SHP77 treated with DMSO at 0.1 percent for 48 hours (cell line): Measurements from ENCODE around the gene EVX1.

Experiments used
- DNase-seq: peaks from one replicate; lab custom pipeline; 2025; lab: John Stamatoyannopoulos, UW

The EVX1 gene

DNA sequence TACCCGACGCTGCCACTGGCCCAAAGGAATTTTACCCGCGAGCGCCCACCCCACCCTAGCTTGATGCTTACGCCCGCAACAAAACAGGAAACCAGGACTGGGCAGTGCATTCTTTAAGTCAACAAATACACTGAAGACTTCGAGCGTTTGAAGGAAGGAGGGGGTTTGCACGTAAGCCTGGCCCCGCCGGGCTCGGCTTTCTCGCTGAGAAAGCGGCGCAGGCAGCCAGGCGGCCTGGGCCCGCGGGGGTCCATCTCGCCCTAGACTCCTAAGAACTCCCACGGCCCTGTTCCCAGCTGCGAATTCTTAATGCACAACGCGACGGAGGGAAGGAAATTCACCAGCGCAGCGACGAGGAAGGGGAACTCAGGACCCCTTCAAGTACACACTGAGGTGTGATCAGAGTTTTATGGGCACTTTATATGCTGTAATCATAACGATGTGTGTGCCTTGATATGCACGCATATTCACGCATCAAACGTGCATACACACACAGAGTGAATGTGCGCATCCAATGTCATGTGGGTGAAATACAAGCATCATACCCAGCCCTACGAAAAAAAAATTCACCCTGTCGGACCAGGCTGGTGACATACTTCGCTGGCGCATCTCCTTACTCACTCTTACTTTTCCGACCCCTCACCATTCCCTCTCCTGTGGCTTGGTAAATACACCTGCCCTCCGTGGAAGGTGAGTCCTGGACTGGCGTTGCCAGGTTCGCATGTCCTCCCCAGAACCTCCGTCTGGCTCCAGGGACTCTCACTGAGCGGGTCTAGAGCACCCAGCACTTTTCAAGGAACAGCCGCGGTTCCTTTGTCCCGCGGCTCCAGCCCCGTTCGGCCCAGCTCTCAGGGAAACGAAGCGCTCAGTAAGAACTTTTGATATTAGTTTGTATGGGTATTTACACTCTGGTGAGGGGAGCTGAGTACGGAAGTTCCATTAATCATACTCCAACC, 37.0 kb upstream of the EVX1 start:
- DNase-seq: no peak

DNA sequence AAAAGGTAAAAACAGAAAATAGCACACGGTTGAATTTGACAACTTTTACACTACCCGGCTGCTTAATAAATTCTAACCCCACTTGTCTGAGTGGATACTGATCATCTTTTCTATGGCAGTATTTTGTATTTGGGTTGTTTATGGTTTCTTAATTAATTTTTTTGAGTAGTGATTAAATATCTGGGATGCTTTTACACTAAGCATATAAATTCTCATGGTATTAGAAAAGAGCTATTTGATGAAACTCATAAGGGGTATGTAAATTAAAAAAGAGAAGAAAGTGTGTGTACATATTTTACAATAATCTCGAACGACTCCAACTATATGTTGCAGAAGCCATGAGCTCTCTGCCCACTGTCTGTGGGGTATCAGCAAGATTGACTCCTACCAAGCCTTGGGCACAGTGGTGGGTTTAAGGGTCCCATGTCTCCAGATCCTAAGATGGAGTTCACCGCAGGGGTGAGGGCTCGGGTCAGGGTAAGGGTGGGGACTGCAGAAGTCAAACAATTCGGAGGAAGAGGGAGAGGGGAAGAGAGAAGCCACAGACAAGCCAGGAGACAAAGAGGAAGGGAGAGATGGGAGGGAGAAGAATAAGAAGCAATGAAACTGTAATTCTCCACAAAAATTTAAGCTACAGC, 35.1 kb upstream of the EVX1 start:
- DNase-seq: no peak

DNA sequence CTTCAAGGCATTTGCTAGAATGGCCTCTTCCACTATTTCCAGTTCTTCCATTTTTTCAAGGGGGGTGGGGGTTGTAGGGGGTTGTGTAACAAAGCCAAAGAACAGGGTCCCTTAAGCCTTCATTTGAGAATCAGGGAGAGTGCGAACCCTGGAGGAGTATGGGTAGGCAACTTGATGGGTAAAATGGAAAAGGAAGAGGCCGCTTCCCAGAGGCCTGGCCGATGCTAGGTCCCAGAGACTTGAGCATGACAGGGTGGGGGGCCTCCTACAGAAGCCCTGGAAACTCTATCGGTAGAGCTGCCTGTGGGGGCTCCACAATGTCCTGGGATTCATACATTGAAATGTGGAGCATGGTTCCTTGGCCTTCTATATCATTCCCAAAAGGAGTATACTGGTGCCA, 33.6 kb upstream of the EVX1 start:
- no peak for DNase-seq

DNA sequence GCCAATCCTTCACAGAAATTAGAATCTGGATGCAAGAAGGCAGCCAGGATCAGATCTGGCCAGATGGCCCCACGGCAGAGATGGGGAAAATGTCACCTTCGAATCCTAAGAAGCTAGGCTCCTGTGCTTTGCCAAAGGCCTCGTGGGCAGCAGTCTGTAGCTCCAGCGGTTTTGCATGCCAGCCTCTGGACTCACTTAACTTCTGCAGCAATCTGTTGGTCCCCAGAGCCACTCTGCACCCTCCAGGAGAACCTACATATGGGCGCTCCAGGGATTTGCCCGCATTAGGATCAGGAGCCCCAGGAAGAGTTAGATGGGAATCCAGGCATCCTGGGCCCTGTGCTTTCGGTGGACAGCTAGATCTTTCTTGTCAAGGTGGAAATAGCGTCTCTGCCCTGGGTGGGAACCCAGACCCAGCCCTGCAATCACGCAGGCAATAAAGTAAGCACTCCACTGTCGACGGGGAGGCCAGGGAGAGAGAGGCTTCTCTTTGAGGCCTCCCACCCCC, 32.6 kb upstream of the EVX1 start:
- DNase-seq: no peak

DNA sequence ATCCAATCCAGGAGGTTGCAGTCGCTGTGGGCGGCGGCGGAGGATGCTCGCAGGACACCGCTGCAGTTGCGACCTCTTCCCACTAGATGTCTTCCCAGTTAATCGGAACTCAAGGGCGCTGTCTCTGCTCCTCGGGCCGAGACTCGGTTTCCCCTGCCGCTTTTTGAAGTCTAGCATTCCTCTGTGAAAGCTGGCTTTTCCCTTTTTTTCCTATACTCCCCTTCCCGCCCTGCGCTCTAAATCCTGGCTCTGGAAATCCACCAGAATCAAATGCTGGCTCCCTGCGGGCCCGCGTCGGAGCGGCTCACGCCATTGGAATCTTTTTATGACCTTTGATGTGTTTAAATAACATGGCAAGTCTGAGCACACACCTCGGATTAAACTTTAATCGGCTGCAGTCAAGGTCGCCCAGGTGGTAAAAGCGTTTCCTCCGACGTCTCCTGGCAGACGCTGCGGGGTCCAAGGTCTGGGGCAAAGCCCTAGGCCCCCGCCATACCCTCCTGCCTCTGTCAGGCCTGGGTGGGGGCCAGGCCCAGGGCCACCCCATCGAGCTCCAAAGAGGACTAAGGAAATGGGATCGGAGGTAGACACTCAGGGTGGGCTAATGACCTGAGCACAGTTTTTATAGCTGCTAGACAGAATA, 32.0 kb upstream of the EVX1 start:
- peak; percentile 21 for DNase-seq

DNA sequence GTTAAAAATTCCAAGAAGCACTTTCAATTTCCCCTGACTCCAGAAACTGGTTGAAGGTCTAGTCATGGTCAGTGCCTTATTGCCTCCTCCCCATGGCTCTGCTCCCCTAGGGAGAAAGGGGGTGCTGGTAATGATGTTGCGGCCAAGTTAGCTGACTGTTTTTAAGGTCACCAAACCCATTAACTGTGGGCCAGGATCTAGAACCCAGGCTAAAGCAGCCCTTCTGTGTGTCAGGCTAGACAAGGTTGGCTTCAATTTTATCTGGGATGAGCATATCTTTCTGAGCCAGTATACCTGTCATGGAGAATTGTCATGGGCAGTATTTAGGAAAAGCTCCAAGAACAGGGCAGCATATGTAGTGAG, 31.5 kb upstream of the EVX1 start:
- no peak for DNase-seq

DNA sequence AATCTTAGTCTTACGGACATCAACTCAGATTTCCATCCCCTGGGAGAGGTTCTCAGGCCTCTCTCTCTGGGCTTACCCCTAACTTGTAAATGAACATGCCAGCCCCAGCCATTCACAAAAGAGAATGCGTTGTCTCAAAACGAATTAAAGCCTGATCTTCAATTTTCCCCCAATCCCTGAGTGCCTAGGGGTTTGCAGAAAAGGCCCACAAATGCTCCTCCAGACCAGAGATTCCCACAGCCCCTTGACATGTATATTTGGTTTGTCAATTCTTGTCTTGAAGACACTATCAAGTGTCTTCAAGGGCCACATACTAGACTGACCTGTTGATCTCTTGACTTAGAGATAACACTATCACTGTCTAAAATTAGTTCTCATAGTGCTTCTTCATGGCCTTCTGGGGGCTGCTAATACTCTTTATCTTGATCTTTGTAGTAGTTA, 30.8 kb upstream of the EVX1 start:
- no peak for DNase-seq

DNA sequence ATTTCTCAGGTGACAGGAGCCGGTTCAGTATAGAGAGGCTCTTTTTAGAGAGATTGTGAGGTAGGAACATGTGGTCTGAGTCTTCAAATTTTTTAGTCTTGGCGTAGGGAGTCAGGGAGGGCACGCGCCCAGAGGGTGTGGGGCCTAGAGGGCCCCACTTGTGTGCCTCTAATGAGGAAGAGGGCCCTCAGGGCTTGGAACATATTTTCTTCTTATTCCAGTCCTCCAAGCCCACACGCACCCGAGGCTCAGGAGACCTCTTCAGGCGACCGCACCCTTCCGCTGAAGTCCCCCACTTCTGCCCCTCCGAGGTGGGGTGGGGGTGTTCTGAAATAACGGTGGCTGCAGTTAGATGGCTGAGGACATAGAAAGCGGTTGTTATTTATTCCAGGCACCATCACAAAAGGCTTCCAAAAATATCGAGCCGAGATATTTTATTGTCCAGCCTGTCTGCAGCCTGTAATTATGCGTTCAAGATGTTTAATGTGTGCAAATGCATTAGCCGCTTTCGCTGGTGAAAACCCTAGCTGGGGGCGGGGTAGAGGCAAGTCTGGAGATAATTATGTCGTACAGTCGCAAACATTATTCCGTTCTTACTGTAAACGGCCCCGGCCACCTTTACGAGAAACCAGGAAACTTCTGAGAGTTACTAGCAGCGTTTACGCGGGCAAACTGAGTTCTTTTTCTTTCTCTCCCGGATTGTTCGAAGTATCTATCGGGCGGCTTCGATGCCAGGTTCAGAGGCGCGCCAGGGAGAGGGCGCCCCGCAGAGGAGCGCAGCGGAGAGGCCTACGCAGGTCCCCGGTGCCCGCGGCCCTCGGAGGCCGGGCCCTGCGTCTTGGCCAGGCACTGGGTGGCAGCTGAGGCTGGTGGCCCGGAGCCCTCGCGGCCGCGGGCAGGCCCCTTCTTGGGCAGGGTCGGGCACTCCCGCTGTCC, 29.8 kb upstream of the EVX1 start:
- DNase-seq: no peak

DNA sequence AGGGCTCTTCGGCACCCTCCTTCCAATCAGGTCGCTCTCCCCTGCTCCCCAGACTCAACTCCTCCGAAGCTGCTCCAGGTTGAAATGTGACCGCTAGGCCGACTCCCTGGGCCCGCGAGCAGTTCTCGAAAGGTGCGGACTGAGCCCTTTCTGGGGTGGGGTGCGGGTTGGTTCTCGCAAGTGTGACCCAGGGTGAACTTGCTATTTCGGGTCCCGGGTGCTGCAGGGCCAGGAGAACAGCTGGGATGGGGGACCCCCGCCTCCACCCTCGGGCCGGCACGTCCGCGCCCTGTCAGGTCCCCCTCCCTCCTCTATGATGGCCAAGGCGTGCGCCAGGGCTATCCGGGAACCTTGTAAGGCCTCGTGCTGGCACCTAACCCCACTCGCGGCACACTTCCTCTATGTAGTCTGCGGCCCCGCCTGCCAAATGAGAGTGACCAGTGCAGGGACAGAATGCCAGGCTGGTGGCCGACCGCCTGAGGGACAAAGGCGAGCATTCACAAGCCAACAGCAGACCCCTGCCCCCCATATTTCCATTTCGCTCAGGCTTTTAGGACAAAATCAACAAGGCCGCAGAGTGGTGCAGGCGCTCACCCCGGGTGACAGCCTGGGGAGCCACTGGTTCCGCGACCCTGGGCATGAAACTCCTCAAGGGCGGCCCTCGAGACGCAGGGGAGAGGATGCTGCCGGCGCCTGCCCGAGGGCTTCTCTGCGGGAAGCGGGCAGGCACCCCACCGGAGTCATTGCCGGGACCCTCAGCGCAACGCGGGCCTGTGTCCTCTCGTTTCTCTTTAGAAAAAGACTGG, 29.0 kb upstream of the EVX1 start:
- DNase-seq: no peak

DNA sequence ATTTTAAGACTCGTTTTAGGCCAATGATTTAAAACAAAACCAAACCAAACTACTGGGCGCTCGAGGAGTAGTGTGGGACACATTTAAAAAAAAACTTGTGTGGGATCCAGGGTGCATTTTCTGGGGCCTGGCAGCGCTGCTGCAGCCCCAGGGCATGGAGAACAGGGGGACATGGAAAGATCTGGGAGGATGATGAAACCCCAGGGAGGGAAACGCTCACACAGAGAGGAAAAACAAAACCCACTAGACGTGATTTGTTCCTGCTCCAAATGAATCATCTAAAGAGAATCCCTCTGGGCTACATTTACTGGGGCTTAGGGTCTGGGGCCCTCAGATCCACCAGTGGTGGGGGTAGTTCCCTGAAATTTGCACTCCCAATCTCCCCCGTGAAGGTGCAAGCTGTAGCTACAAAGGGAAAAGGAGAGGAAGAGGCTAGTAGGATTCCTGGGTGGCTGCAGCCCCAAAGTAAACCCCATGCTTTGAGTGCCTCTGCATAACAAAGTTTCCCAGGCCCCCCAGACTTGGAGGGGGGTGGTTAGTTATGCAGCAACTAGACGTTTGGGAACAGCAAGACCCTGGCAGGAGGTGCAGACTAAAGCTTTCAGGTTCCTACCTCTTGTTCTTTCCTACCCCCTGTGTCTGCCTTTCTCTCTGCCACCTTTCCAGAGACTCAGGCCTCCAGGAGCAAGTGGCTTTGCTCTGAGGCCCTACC, 28.2 kb upstream of the EVX1 start:
- DNase-seq: no peak

DNA sequence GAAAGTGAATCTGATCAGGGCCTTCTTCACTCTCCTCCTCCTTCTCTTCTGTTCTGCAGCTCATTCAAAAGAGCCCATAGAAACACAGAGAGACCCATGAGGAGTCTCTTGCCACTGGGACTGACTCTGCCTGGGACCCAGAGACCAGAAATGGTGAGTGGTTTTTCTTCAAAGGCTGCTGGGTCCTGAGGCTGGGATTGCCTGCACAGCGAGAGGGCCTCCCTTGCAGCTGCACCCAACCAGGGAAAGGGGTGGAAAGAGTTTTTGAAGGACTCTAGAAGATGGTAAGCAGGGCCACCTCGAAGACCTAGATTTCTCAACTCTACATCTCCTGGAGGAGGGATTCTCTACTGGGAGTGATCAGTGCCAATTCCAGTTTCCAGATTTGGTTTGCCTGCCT, 27.2 kb upstream of the EVX1 start:
- no peak for DNase-seq

DNA sequence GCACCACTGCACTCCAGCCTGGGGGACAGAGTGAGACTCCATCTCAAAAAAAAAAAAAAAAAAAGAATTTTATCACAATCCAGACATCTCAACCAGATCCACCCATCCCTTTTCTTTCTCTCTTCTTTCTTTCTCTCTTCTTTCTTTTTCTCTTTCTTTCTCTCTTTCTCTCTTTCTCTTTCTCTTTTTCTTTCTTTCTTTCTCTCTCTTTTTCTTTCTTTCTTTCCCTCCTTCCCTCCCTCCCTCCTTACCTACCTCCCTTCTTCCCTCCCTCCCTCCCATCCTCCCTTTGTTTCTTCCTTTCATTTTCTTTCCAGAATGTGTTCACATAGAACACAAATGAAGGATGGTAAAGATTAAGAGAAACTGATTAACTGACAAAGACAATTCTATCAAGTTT, 24.7 kb upstream of the EVX1 start:
- no peak for DNase-seq

DNA sequence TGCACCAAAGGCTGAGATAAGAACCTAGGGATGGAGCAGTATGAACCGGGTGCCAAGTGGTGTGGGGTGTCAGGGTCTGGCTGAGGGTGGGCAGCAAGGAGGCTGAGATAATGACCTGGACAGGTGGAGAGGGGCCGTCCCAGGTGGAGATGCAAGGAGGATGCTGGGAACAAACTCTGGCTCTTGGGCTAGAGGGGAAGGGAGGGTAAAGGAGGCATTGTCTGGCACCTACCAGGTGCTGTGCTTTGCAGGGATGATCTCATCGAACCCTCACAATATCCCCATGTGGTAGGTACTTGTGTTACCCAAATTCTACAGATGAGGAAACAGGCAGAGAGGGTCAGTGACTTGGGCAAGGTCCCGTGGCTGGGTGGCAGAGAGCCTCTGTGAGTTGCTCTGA, 22.8 kb upstream of the EVX1 start:
- DNase-seq: no peak

DNA sequence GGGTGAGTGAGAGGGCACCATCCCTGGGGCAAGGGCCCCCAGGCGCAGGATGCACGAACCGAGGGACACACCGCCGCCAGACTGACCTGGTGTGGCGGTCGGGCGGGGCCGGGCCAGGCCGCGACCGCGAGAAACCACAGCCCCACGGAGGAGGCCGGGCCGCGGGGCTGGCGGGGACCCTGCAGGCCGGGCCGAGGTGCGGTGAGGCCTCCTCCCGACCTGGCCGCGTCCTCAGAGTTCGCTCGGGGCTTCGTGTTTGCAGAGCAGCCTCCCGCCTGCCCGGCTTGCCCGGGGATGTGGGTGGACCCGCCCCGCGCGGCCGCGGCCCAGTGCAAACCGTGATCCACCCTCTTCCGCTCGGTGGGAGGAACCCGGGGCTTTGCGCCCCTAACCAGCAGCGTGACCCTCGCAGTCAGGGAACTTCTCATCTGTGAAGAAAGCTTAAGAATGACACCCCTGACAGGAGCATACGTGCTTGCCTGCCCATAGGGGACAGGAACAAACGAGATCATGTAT, 22.1 kb upstream of the EVX1 start:
- no peak for DNase-seq

DNA sequence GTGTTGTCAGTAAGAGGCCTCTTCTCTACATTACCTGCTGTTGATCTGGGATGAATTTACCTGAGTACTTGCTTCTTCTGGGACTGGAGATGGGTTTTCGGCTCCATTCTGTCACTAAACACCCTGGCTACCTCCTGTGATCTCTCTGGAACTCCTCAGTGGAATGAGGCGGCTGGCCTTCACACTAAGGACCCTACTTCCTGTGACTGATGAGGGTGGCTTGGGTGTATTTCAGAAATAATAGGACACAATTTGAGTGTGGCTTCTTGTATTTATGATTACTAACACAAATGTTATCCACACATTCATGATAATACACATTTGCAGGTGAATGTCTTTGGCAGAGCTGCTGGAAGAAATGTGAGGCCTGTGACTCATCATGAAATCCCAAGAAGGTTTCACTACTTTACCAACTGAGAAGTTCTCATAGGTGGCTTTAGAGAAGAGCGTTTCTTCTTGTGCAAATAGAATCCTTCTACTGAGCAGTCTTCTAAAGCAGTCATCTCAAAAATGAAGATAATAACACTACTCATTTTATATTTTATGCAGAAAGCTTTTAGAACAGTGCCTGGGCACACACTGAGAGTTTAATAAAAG, 21.3 kb upstream of the EVX1 start:
- DNase-seq: no peak

DNA sequence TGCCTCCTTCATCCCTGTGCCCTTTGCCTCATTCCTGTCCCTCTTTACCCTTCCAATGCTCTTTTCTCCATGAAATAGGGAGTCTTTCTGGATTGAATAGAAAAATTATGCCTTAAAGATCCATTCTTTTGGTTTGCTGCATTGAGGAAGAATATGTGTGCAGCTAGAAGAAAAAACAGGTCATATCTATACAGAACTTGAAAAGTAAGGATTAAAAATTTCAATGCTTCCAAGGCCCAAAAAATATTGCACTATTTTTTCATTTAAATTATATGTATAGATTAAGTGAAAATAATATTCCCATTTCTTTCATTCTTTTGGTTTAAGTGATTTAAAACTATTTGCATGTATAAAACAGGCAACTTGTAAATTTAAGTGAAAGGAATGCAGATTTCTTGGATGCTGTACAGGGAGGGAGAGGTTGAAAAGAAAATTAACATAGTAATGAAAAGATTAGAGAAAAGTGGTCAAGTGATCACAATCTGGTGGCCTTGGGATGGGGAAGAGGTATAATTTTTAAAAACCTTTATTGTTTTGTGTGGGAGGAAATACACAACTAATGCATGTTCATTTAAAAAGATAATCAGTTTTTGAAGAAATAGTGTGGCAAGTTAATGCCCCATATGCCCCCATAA, 18.5 kb upstream of the EVX1 start:
- no peak for DNase-seq

DNA sequence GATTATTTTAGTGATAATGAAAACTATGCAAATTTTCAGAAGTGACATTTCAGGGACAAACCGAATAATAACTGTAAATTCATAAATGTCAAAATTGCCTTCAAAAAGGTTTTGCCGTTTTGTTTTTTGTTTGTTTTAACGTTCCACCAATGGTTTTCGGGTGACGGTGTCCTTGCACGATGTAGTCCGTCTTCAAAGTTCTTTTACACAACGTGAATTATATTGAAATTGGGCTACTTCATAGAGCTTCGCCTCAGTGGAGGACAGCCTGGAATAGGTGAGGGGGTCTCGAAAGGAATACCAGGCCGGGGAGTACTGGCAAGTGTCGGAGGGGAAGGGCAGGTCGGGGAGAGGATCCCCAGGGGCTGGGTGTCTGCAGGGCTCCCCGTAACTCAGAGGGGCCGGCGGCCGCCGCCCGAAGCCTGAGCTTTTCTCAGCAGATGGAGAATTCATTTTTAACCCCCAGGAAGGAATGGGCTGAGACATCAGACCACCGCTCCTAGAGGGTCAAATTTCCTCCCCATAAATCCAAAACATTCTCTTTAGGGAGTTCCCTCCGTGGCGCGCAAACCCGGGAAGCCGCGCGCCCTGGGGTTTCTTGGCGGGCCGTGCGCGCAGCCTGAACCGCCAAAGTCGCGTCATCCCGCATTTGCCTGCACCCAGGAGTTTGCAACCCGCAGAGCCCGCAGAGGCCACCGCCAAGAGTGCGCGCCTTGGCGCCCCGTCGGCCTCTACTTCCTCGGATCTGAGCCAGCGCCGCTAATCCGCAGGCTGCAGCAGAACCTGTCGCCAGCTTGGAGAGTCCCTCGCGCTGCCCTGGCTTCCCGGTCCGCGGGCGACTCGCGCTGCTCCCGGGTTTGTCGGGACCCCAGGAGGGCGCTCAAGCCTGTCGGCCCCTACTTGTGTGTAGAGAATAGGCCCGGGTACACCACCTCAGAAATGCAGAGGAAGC, 17.3 kb upstream of the EVX1 start:
- DNase-seq: no peak

DNA sequence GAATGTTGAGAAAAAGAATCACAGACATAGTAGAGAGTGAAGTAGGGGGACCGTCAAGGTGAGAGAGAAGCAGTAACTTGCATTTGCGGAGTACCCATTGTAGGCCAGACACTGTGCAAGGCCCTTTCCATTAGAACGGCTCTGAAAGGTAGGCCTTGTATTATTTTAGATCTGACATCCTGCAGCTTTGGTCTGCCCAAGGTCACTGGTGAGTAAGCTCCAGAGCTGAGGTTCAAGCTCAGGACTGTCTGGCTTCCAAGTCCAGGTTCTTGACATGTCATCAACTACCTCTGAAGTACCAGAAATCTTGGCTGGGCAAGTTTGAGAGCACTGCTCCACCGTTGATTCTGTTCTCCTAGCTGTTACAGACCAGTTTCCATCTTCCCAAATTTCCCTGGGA, 13.2 kb upstream of the EVX1 start:
- no peak for DNase-seq
